GM19023 (cell line): ENCODE data around the gene STEAP1B.
"Not testable (repeated sequence)": the region's sequence is repeated elsewhere in the genome, so short reads cannot be mapped to it uniquely, and the experiment has no call there.

Experiments used
- ATAC-seq: cut with Tn5 transposase; IDR thresholded peaks from one replicate; pipeline ENCODE4 v1.9.1; 2021; ENCODE audit warnings: mild to moderate bottlenecking, moderate library complexity; ENCODE audit not compliant: unreplicated experiment

STEAP1B gene

GRCh38 chr7:22499888-22500689, at the start of gene STEAP1B:
TSS of gene STEAP1B (minus strand) at chr7:22500188. CDS start at chr7:22494855, 5,333 bp downstream.
- peak; percentile 98 for ATAC-seq

GRCh38 chr7:22549051-22549450, 49.1 kb upstream of the STEAP1B start:
- no peak for ATAC-seq

- no peak for ATAC-seq
These were observed 48.3 kb upstream of the STEAP1B start for GRCh38 chr7:22548313-22548712.

GRCh38 chr7:22546769-22547168, 46.8 kb upstream of the STEAP1B start:
- ATAC-seq: no peak

- no peak for ATAC-seq
These were observed 45.5 kb upstream of the STEAP1B start for GRCh38 chr7:22545529-22545928.

- no peak for ATAC-seq
These were observed 44.3 kb upstream of the STEAP1B start for GRCh38 chr7:22544245-22544644.

- ATAC-seq: no peak
These were observed 43.2 kb upstream of the STEAP1B start for GRCh38 chr7:22543169-22543568.

- no peak for ATAC-seq
These were observed 42.7 kb upstream of the STEAP1B start for GRCh38 chr7:22542669-22543068.

GRCh38 chr7:22542254-22542653, 42.3 kb upstream of the STEAP1B start:
- no peak for ATAC-seq

GRCh38 chr7:22541789-22542188, 41.8 kb upstream of the STEAP1B start:
- ATAC-seq: no peak

GRCh38 chr7:22528537-22528936, 28.5 kb upstream of the STEAP1B start:
- ATAC-seq: not testable (repeated sequence)

- not testable (repeated sequence) for ATAC-seq
These were observed 24.5 kb upstream of the STEAP1B start for GRCh38 chr7:22524353-22524947.

- not testable (repeated sequence) for ATAC-seq
These were observed 23.7 kb upstream of the STEAP1B start for GRCh38 chr7:22523478-22524352.

GRCh38 chr7:22519560-22519959, 19.6 kb upstream of the STEAP1B start:
- ATAC-seq: not testable (repeated sequence)

GRCh38 chr7:22516950-22517349, 17.0 kb upstream of the STEAP1B start:
- ATAC-seq: not testable (repeated sequence)

GRCh38 chr7:22514963-22515362, 15.0 kb upstream of the STEAP1B start:
- not testable (repeated sequence) for ATAC-seq

GRCh38 chr7:22507320-22507719, 7.3 kb upstream of the STEAP1B start:
- not testable (repeated sequence) for ATAC-seq

- not testable (repeated sequence) for ATAC-seq
These were observed 6.5 kb upstream of the STEAP1B start for GRCh38 chr7:22506316-22507020.

- ATAC-seq: not testable (repeated sequence)
These were observed 4.5 kb upstream of the STEAP1B start for GRCh38 chr7:22504519-22504918.

GRCh38 chr7:22502104-22502503, 2.1 kb upstream of the STEAP1B start:
- not testable (repeated sequence) for ATAC-seq

GRCh38 chr7:22501336-22501735, 1.3 kb upstream of the STEAP1B start:
- not testable (repeated sequence) for ATAC-seq
